T-cell (primary cell): ENCODE results near the gene ABCB1. TPM values are rescaled to one million over a fixed set of nuclear protein-coding genes. Genes with fewer than 3 reads are reported as not detected.

Experiments
- ATAC-seq, 4 experiments: fragments of 200-7000 bp in 3 of 4; fragments of 150-1000 bp in 1 of 4; cut with Tn5 transposase; replicated peaks in 1 of 4; 1 replicate in 3 of 4; 2 replicates in 1 of 4; pipeline ENCODE4 v1.10.0; 2021; ENCODE audit warnings: moderate library complexity in 3 of 4, mild to moderate bottlenecking in 2 of 4, moderate number of reproducible peaks in 1 of 4
- CTCF ChIA-PET, 2 donors: fragments of 300-600 bp; sonication (Branson Sonifier 250); formaldehyde crosslinking; loops; one replicate each; lab custom pipeline; 2022; ENCODE audit warnings: antibody characterized with exemption in 2 of 2; lab: Charles Lee
- POLR2A ChIA-PET, 2 donors: fragments of 300-600 bp; sonication (Branson Sonifier 250); formaldehyde crosslinking; loops; one replicate each; lab custom pipeline; 2022; ENCODE audit warnings: antibody characterized with exemption in 2 of 2; lab: Charles Lee
- DNase-seq, 35 experiments: peaks; one replicate each; pipeline versions ENCODE4 v3.0.0 to v3.0.0-alpha.2; 2013 to 2023
- H3K27ac ChIP-seq: one replicate; pipeline ENCODE4 v1.5.1; 2013; ENCODE audit warnings: low read length
- H3K27me3 ChIP-seq, 2 experiments: replicated peaks in 1 of 2; 1 replicate in 1 of 2; 2 replicates in 1 of 2; pipeline versions ENCODE4 v1.6.1 to v1.7.0; 2013; ENCODE audit warnings: low read length in 1 of 2, mixed read lengths in 1 of 2; ENCODE audit not compliant: control insufficient read depth in 2 of 2, insufficient read depth in 2 of 2; ENCODE audit errors: extremely low read depth in 1 of 2
- H3K36me3 ChIP-seq, 2 donors: 1 replicate in 1 of 2; 2 replicates in 1 of 2; pipeline versions ENCODE4 v1.6.1 to v1.7.0; 2013; ENCODE audit warnings: low read length in 1 of 2; ENCODE audit not compliant: control insufficient read depth in 2 of 2, insufficient read depth in 1 of 2; ENCODE audit errors: extremely low read depth in 1 of 2
- H3K4me1 ChIP-seq, 2 experiments: 1 replicate in 1 of 2; 2 replicates in 1 of 2; pipeline versions ENCODE4 v1.6.1 to v1.7.0; 2013; ENCODE audit warnings: low read length in 2 of 2, mixed read lengths in 1 of 2; ENCODE audit not compliant: insufficient read depth in 2 of 2, control insufficient read depth in 1 of 2; ENCODE audit errors: extremely low read depth in 1 of 2
- H3K4me3 ChIP-seq, 2 donors: 1 replicate in 1 of 2; 2 replicates in 1 of 2; pipeline versions ENCODE4 v1.5.1 to v1.7.0; 2013; ENCODE audit warnings: mild to moderate bottlenecking in 2 of 2, low read length in 1 of 2, moderate library complexity in 1 of 2; ENCODE audit not compliant: control insufficient read depth in 1 of 2; ENCODE audit errors: extremely low read depth in 1 of 2
- H3K9me3 ChIP-seq: 2 replicates; pipeline ENCODE4 v1.7.0; 2013
- H3K27ac Mint-ChIP-seq, 2 donors: one replicate each; pipeline ENCODE4 v1.8.0; 2020 to 2021; ENCODE audit warnings: mild to moderate bottlenecking in 2 of 2, mixed read lengths in 2 of 2
- H3K27me3 Mint-ChIP-seq, 2 donors: one replicate each; pipeline ENCODE4 v1.8.0; 2021 to 2022; ENCODE audit warnings: mixed read lengths in 2 of 2
- H3K36me3 Mint-ChIP-seq: one replicate; pipeline ENCODE4 v1.8.0; 2021; ENCODE audit warnings: mixed read lengths
- H3K4me1 Mint-ChIP-seq, 3 donors: one replicate each; pipeline ENCODE4 v1.8.0; 2020 to 2022; ENCODE audit warnings: mixed read lengths in 3 of 3, mild to moderate bottlenecking in 1 of 3
- H3K4me3 Mint-ChIP-seq, 3 donors: one replicate each; pipeline ENCODE4 v1.8.0; 2020 to 2022; ENCODE audit warnings: mild to moderate bottlenecking in 3 of 3, mixed read lengths in 3 of 3, moderate library complexity in 3 of 3
- H3K9me3 Mint-ChIP-seq, 3 donors: one replicate each; pipeline ENCODE4 v1.8.0; 2020 to 2022; ENCODE audit warnings: mixed read lengths in 3 of 3
- WGBS: methylation state at CpG from one replicate; pipeline ENCODE4 v1.1.5; 2013; ENCODE audit warnings: missing lambda C conversion rate; ENCODE audit not compliant: insufficient coverage; 5-methylcytosine and 5-hydroxymethylcytosine counted together
- total RNA-seq, 35 experiments: library from RNA in 6 of 35; stranded (reverse) in 6 of 35; fragments of 120-200 nt in 1 of 35; gene quantifications; one replicate each; pipeline versions ENCODE4 v1.2.1 to v1.2.4 and lab custom pipeline; 2013 to 2026

Gene ABCB1
- total RNA-seq, 5 donors from 2014 or later (not counting 1 experiment from before 2014, with no cell fraction given), result 12.8 to 46.4 (median 25.2) TPM

DNA sequence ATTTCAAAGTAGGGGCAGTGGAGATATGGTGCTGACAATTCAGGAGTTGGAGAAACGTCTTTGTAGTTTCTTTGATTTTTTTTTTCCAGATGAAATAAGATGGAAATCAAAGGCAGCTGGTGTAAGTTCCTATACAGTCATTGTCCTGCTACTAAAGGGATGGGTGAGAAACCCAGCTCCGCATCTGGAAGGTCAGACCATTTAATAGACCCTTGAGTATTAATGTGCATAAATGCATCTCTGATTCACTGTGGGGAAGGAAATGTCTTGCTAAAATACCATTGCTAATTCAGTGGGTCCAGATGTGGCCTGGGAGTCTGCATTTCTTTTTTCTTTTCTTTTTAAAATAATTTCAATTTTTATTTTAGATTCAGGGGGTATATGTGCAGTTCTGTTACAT, 140.7 kb downstream of the ABCB1 start:
- H3K4me1 Mint-ChIP-seq, result no peaks in the 10 kb centered on the region
- 63% methylated on average over 1 of the region's 2 CpGs for WGBS
- Histone ChIP-seq H3K4me1 (no peaks in the 10 kb centered on the region), H3K36me3 (no peaks in the 10 kb centered on the region), H3K27ac (no peak overlapping the region), H3K4me3 (no peak overlapping the region), H3K27me3 (peaks cover 0 to 6% of the 10 kb centered on the region in 2 experiments), H3K9me3 (no peaks in the 10 kb centered on the region)
- ChIA-PET CTCF (interaction anchor here in 1 of 2 donors (0.7 kb wide), 1 partner anchor 24 kb away, joined by 3 read pairs; no protein-coding TSS in a partner anchor), POLR2A (no interaction called here)
- H3K27me3 Mint-ChIP-seq, result peaks cover 11 to 25% of the 10 kb centered on the region in 2 donors
- ATAC-seq (no peak), DNase-seq (no peak)
- H3K27ac Mint-ChIP-seq, result no peak overlapping the region
- no peaks in the 10 kb centered on the region for H3K36me3 Mint-ChIP-seq
- no peaks in the 10 kb centered on the region for H3K9me3 Mint-ChIP-seq
- H3K4me3 Mint-ChIP-seq, result no peak overlapping the region

DNA sequence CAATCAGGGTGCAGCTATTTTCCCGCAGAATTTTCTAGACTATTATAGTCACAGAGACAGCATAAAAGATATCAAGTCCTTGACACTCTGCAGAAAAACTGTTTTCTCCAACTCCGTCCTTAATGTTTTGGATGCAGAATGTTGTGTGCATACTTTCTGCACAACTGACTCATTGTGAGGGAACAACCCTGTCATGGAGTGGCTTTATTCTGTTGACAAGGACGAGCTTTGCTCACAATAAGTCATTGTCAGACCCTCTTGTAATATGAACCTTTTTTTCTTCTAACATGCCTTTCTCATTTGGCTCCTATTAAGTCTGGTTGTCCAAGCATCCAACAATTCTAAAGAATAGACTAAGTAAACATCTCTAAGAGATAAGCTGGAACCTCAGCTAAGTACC, 142.5 kb downstream of the ABCB1 start:
- Mint-ChIP-seq H3K9me3 (no peaks in the 10 kb centered on the region), H3K4me1 (no peaks in the 10 kb centered on the region), H3K27me3 (peaks cover 10 to 15% of the 10 kb centered on the region in 2 donors), H3K4me3 (no peak overlapping the region), H3K36me3 (no peaks in the 10 kb centered on the region), H3K27ac (no peak overlapping the region)
- no peaks in the 10 kb centered on the region for H3K9me3 ChIP-seq
- no peak overlapping the region for H3K4me3 ChIP-seq
- H3K4me1 ChIP-seq, result no peaks in the 10 kb centered on the region
- CTCF ChIA-PET, result no interaction called here
- DNase-seq, result no peak
- H3K27ac ChIP-seq, result no peak overlapping the region
- POLR2A ChIA-PET, result no interaction called here
- ATAC-seq, result no peak
- no CpG with 5 or more reads among the region's 3 CpGs for WGBS
- H3K36me3 ChIP-seq, result no peaks in the 10 kb centered on the region
- peaks cover 0 to 6% of the 10 kb centered on the region in 2 experiments for H3K27me3 ChIP-seq

GRCh38 chr7:87456247-87456646, 144.4 kb downstream of the ABCB1 start:
- Mint-ChIP-seq H3K9me3 (no peaks in the 10 kb centered on the region), H3K4me1 (no peaks in the 10 kb centered on the region), H3K36me3 (no peaks in the 10 kb centered on the region), H3K27ac (no peak overlapping the region), H3K27me3 (peaks cover 7 to 22% of the 10 kb centered on the region in 2 donors), H3K4me3 (no peak overlapping the region)
- CTCF ChIA-PET, result no interaction called here
- H3K27me3 ChIP-seq, result peaks cover 0 to 6% of the 10 kb centered on the region in 2 experiments
- ATAC-seq, result no peak
- H3K9me3 ChIP-seq, result no peaks in the 10 kb centered on the region
- no peak overlapping the region for H3K4me3 ChIP-seq
- no peaks in the 10 kb centered on the region for H3K36me3 ChIP-seq
- POLR2A ChIA-PET, result interaction anchor here in 1 of 2 donors (0.6 kb wide), 1 partner anchor 135 kb away, joined by 3 read pairs; no protein-coding TSS in a partner anchor
- H3K27ac ChIP-seq, result no peak overlapping the region
- no peaks in the 10 kb centered on the region for H3K4me1 ChIP-seq
- no peak for DNase-seq
- 43% methylated on average over 1 of the region's 2 CpGs for WGBS

Other genes starting within 250 kb of the ABCB1 start
- gene ABCB4, start 125.2 kb downstream of the ABCB1 start, total RNA-seq, result 1 to 10 TPM in 1 of 5 donors, under 1 TPM in 4; 0.12 to 2.0 (median 0.60) TPM
- gene RUNDC3B, start 27.5 kb upstream of the ABCB1 start, total RNA-seq, result 1 to 10 TPM in 2 of 5 donors, under 1 TPM in 2, not detected in 1; 0.36 to 1.5 (median 1.1) TPM